H1 (cell line): ENCODE measurements around the gene GPR176.

ENCODE experiments used
- CEBPB ChIP-seq: IDR thresholded peaks from 2 replicates; pipeline ENCODE4 v1.6.1; 2012; ENCODE audit warnings: low read depth, low read length
- CHD2 ChIP-seq: IDR thresholded peaks from 2 replicates; pipeline ENCODE4 v1.6.1; 2012; ENCODE audit warnings: low read length, improper control_type of control experiment
- CHD7 ChIP-seq: fragments of 300-600 bp; sonication (generic); IDR thresholded peaks from 2 replicates; pipeline ENCODE4 v1.7.1; 2012; ENCODE audit warnings: low read length, moderate library complexity, mild to moderate bottlenecking, inconsistent platforms; ENCODE audit not compliant: insufficient replicate concordance
- CREB1 ChIP-seq: IDR thresholded peaks from 2 replicates; pipeline ENCODE4 v1.6.1; 2012; ENCODE audit warnings: inconsistent platforms
- CTCF ChIP-seq, 3 experiments: IDR thresholded peaks; 1 replicate in 2 of 3; 2 replicates in 1 of 3; pipeline versions ENCODE4 v1.5.1 to v1.6.1; 2011; ENCODE audit warnings: low read length in 3 of 3, mild to moderate bottlenecking in 3 of 3, inconsistent platforms in 2 of 3, low read depth in 1 of 3, moderate library complexity in 1 of 3; ENCODE audit not compliant: insufficient read depth in 1 of 3; ENCODE audit errors: control extremely low read depth in 1 of 3
- EZH2 ChIP-seq: fragments of 200-600 bp; sonication (generic); IDR thresholded peaks from 2 replicates; pipeline ENCODE4 v1.7.1; 2012; ENCODE audit warnings: low read depth, mild to moderate bottlenecking, moderate library complexity, low read length, inconsistent platforms; ENCODE audit not compliant: severe bottlenecking
- GTF2F1 ChIP-seq: IDR thresholded peaks from 2 replicates; pipeline ENCODE4 v1.6.1; 2012; ENCODE audit warnings: low read depth, low read length, improper control_type of control experiment, borderline replicate concordance
- JUND ChIP-seq: IDR thresholded peaks from 2 replicates; pipeline ENCODE4 v1.6.1; 2011; ENCODE audit warnings: mild to moderate bottlenecking, improper control_type of control experiment, low read length
- NANOG ChIP-seq: IDR thresholded peaks from 2 replicates; pipeline ENCODE4 v1.6.1; 2011; ENCODE audit warnings: low read length, low read depth, mild to moderate bottlenecking, inconsistent platforms; ENCODE audit not compliant: insufficient read depth, poor library complexity, severe bottlenecking
- NRF1 ChIP-seq: IDR thresholded peaks from 2 replicates; pipeline ENCODE4 v1.6.1; 2011; ENCODE audit warnings: mild to moderate bottlenecking, low read depth, low read length, improper control_type of control experiment
- POLR2A ChIP-seq, 2 experiments: IDR thresholded peaks; 1 replicate in 1 of 2; 2 replicates in 1 of 2; pipeline ENCODE4 v1.6.1; 2011; ENCODE audit warnings: low read depth in 2 of 2, low read length in 2 of 2, mild to moderate bottlenecking in 2 of 2; ENCODE audit errors: control extremely low read depth in 1 of 2
- SIN3A ChIP-seq, 2 experiments: IDR thresholded peaks in 1 of 2; conservative IDR thresholded peaks in 1 of 2; 2 replicates each; pipeline ENCODE4 v1.6.1; 2011 to 2012; ENCODE audit warnings: low read length in 2 of 2, improper control_type of control experiment in 1 of 2, low read depth in 1 of 2, mild to moderate bottlenecking in 1 of 2
- TAF1 ChIP-seq: IDR thresholded peaks from 2 replicates; pipeline ENCODE4 v1.6.1; 2011; ENCODE audit warnings: mild to moderate bottlenecking, low read depth, low read length
- TEAD4 ChIP-seq: IDR thresholded peaks from 2 replicates; pipeline ENCODE4 v1.6.1; 2012; ENCODE audit warnings: low read depth, low read length, inconsistent platforms, mixed read lengths

- TF ChIP-seq CEBPB = no peak
- no peak for TF ChIP-seq TEAD4
- no peak for TF ChIP-seq CTCF (IDR thresholded peaks at IDR 0.05; ENCODE audit: control extremely low read depth in 1 of 3, insufficient read depth in 1 of 3, low read depth in 1 of 3, low read length in 3 of 3)
- no peak for TF ChIP-seq NRF1
- TF ChIP-seq CHD7 = no peak
- TF ChIP-seq SIN3A (conservative IDR thresholded peaks at IDR 0.05 in 1 of 2, IDR thresholded peaks at IDR 0.05 in 1 of 2; ENCODE audit: low read depth in 1 of 2, low read length in 2 of 2) = no peak
- no peak for TF ChIP-seq POLR2A (IDR thresholded peaks at IDR 0.05; ENCODE audit: control extremely low read depth in 1 of 2, low read depth in 2 of 2, low read length in 2 of 2)
- TF ChIP-seq GTF2F1 = no peak
- no peak for TF ChIP-seq EZH2
- TF ChIP-seq TAF1 = no peak
- no peak for TF ChIP-seq NANOG
- no peak for TF ChIP-seq JUND
- TF ChIP-seq CREB1 = no peak
- no peak for TF ChIP-seq CHD2
Measured at GRCh38 chr15:39926526-39926925, 6.5 kb upstream of the GPR176 start.
